OCI-LY7 (cell line): ENCODE measurements around the gene BRD2. TPM values are rescaled to one million over a fixed set of nuclear protein-coding genes. Genes with fewer than 3 reads are reported as not detected.

Experiments used
- BruUV-seq: library from RNA; stranded (reverse); fragments of 400-500 nt; replicated peaks from 2 replicates; lab custom pipeline; 2021; lab: Mats Ljungman, UMichigan
- CTCF ChIA-PET: fragments of 300-600 bp; sonication (Branson Sonifier 250); formaldehyde crosslinking; loops from one replicate; lab custom pipeline; 2022; ENCODE audit warnings: antibody characterized with exemption; ENCODE audit not compliant: unreplicated experiment; lab: Charles Lee
- POLR2A ChIA-PET: fragments of 300-600 bp; sonication (Branson Sonifier 250); formaldehyde crosslinking; loops from one replicate; lab custom pipeline; 2022; ENCODE audit warnings: antibody characterized with exemption; lab: Charles Lee
- DNase-seq: peaks from one replicate; pipeline ENCODE4 v3.0.0-alpha.2; 2015; ENCODE audit warnings: low spot score
- H2AFZ ChIP-seq: fragments of 200-600 bp; sonication (generic), shearing (Covaris generic); 2 replicates; pipeline ENCODE4 v1.6.1; 2014; ENCODE audit warnings: mild to moderate bottlenecking, antibody characterized with exemption, low read length, moderate library complexity
- H3K27ac ChIP-seq: fragments of 200-600 bp; sonication (generic); 2 replicates; pipeline ENCODE4 v1.5.1; 2014; ENCODE audit warnings: mixed run types, low read depth, mild to moderate bottlenecking, moderate library complexity, low read length, inconsistent platforms; ENCODE audit not compliant: poor library complexity, severe bottlenecking
- H3K36me3 ChIP-seq: fragments of 200-600 bp; sonication (generic); 2 replicates; pipeline ENCODE4 v1.6.1; 2014; ENCODE audit warnings: mild to moderate bottlenecking, antibody characterized with exemption, low read length, moderate library complexity, mixed read lengths; ENCODE audit not compliant: insufficient read depth
- H3K4me1 ChIP-seq: fragments of 200-600 bp; sonication (generic); 2 replicates; pipeline ENCODE4 v1.5.1; 2014; ENCODE audit warnings: mild to moderate bottlenecking, low read length; ENCODE audit not compliant: insufficient read depth, poor library complexity, severe bottlenecking
- H3K4me2 ChIP-seq: fragments of 200-600 bp; sonication (generic); 2 replicates; pipeline ENCODE4 v1.6.1; 2014; ENCODE audit warnings: mild to moderate bottlenecking, low read length
- H3K4me3 ChIP-seq: fragments of 200-600 bp; sonication (generic); 2 replicates; pipeline ENCODE4 v1.5.1; 2014; ENCODE audit warnings: mild to moderate bottlenecking, low read depth, low read length; ENCODE audit not compliant: poor library complexity, severe bottlenecking
- H3K79me2 ChIP-seq: fragments of 200-600 bp; sonication (generic); 2 replicates; pipeline ENCODE4 v1.6.1; 2016; ENCODE audit warnings: low read depth, mild to moderate bottlenecking, low read length, moderate library complexity, mixed read lengths; ENCODE audit not compliant: insufficient read depth
- H3K9me2 ChIP-seq: fragments of 200-600 bp; sonication (generic); 2 replicates; pipeline ENCODE4 v1.6.1; 2016; ENCODE audit warnings: mild to moderate bottlenecking, low read length, mixed read lengths; ENCODE audit not compliant: insufficient read depth
- H3K9me3 ChIP-seq: fragments of 200-600 bp; sonication (generic); 2 replicates; pipeline ENCODE4 v1.6.1; 2014; ENCODE audit warnings: mild to moderate bottlenecking, mixed run types, low read length, mixed read lengths
- H4K20me1 ChIP-seq: fragments of 200-600 bp; sonication (generic); 2 replicates; pipeline ENCODE4 v1.6.1; 2014; ENCODE audit warnings: mild to moderate bottlenecking, antibody characterized with exemption, low read length, moderate library complexity, mixed read lengths; ENCODE audit not compliant: insufficient read depth
- CTCF ChIP-seq: fragments of 200-600 bp; sonication (generic); conservative IDR thresholded peaks from 2 replicates; pipeline ENCODE4 v1.5.1; 2014; ENCODE audit warnings: mild to moderate bottlenecking, antibody characterized with exemption, low read length, moderate library complexity, mixed read lengths
- EZH2phosphoT487 ChIP-seq: fragments of 200-600 bp; sonication (generic); IDR thresholded peaks from 2 replicates; pipeline ENCODE4 v1.6.1; 2018; ENCODE audit warnings: low read depth, borderline replicate concordance, mild to moderate bottlenecking, mixed run types, antibody characterized with exemption, low read length, moderate library complexity, mixed read lengths
- intact Hi-C: fragments of 100-400 bp; cut with micrococcal nuclease; formaldehyde crosslinking; loops from one replicate; pipeline ENCODE4 v1.10.0; 2022; ENCODE audit not compliant: unreplicated experiment
- total RNA-seq, 2 experiments: library from RNA; depleted of rRNA in 1 of 2; stranded (reverse); fragments of >200 nt in 1 of 2; shearing (Covaris generic) in 1 of 2; gene quantifications; 2 replicates each; pipeline ENCODE4 v1.2.3, GENCODE V29; 2014 to 2022

BRD2 gene
- total RNA-seq, 2 experiments from 2014 or later: 236 to 326 TPM

GRCh38 chr6:32983964-32984621 lies 15.7 kb downstream of the BRD2 start:
- Histone ChIP-seq H3K4me3 (no peak overlapping the region), H3K4me1 (peaks cover 43% of the 10 kb centered on the region), H2AFZ (no peak overlapping the region), H3K9me3 (no peaks in the 10 kb centered on the region), H4K20me1 (no peaks in the 10 kb centered on the region; the same call in 1 of the 2 replicates), H3K36me3 (peaks cover 50% of the 10 kb centered on the region), H3K9me2 (no peaks in the 10 kb centered on the region), H3K27ac (peak overlapping the region; percentile 55), H3K4me2 (peak overlapping the region; percentile 41; the same call in 1 of the 2 replicates), H3K79me2 (peaks cover 11% of the 10 kb centered on the region; the same call in 1 of the 2 replicates)
- no peak for DNase-seq
- intact Hi-C loops: loop anchor here (1.0 kb wide), 2 partner anchors 36 to 99 kb away; no protein-coding TSS in a partner anchor
- CTCF ChIA-PET: interaction anchor here (0.6 to 2.1 kb wide), 15 partner anchors 10 to 146 kb away, joined by 3 to 14 read pairs (median 5); partner anchors contain the start of genes BRD2, HLA-DMA, HLA-DMB and TAP2
- BruUV-seq: no TSS peak
- POLR2A ChIA-PET: interaction anchor here (0.6 to 3.9 kb wide), 13 partner anchors 10 to 109 kb away, joined by 3 to 47 read pairs (median 3); partner anchors contain the start of gene HLA-DMA
- TF ChIP-seq CTCF (no peak), EZH2phosphoT487 (no peak)

DNA sequence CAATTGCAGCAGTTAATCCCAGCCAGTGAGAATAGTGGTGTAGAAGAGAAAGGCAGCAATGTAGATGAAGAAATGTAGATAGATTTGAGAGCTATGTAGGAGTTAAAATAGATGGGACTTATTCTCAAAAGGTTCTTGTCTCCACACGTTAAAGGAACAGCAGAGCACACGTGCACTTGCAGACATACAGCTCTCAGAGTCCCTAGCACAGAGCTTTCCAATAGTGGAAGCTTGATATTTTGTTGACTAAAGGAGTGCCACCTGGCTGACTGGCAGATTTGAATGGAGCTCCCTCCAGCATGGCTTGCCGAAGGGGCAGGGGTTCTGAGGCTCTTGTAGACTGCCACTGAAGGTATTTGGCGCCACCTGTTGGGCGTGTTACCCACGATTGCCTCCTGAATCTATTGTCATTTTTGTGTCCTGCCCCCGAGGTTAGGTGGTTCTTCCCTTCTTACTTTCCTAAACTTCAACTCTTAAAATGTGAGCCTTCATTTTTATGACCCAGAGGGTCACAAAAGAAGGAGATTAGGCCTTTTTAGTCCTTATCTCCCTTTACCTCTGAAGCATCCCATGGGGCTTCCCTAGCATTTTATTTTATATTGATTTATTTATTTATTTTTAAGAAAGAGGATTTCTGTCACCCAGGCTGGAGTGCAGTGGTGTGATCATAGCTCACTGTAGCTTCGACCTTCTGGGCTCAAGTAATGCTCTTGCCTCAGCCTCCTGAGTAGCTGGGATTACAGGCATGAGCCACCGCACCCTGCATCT lies 16.4 kb downstream of the BRD2 start:
- peak overlapping the region; percentile 41; the same call in 1 of the 2 replicates for H3K4me2 ChIP-seq

More for the DNA sequence above, 16.4 kb downstream of the BRD2 start:
- BruUV-seq: no TSS peak
- POLR2A ChIA-PET: interaction anchor here (0.6 to 3.9 kb wide), 13 partner anchors 11 to 109 kb away, joined by 3 to 47 read pairs (median 4); partner anchors contain the start of genes HLA-DMA and HLA-DMB
- TF ChIP-seq CTCF: peak; percentile 97
- TF ChIP-seq EZH2phosphoT487: no peak
- intact Hi-C loops: loop anchor here (1.0 kb wide), 2 partner anchors 37 to 100 kb away; no protein-coding TSS in a partner anchor
- H4K20me1 ChIP-seq: no peaks in the 10 kb centered on the region
- H3K4me1 ChIP-seq: peaks cover 40% of the 10 kb centered on the region
- no peak overlapping the region for H3K4me3 ChIP-seq
- no peaks in the 10 kb centered on the region for H3K9me2 ChIP-seq
- CTCF ChIA-PET: interaction anchor here (0.6 to 2.1 kb wide), 15 partner anchors 11 to 146 kb away, joined by 3 to 14 read pairs (median 5); partner anchors contain the start of genes BRD2, HLA-DMA, HLA-DMB and TAP2
- H3K9me3 ChIP-seq: no peaks in the 10 kb centered on the region
- peak overlapping the region; percentile 55 for H3K27ac ChIP-seq
- H2AFZ ChIP-seq: no peak overlapping the region
- peak; percentile 93 for DNase-seq
- peaks cover 43% of the 10 kb centered on the region for H3K36me3 ChIP-seq
- H3K79me2 ChIP-seq: peaks cover 4% of the 10 kb centered on the region; the same call in 1 of the 2 replicates
